Stimulated activated CD8-positive, alpha-beta memory T cell treated with anti-CD3 and anti-CD28 coated beads, Interleukin-12 subunit alpha, Interleukin-12 subunit beta, amount 100 ng/mL, for 4 hours (primary cell): Measurements from ENCODE around the gene INSIG1.

Experiments used
- DNase-seq: peaks from one replicate; pipeline ENCODE4 v3.0.0-alpha.2; 2020; ENCODE audit warnings: low read depth

Gene INSIG1

DNA sequence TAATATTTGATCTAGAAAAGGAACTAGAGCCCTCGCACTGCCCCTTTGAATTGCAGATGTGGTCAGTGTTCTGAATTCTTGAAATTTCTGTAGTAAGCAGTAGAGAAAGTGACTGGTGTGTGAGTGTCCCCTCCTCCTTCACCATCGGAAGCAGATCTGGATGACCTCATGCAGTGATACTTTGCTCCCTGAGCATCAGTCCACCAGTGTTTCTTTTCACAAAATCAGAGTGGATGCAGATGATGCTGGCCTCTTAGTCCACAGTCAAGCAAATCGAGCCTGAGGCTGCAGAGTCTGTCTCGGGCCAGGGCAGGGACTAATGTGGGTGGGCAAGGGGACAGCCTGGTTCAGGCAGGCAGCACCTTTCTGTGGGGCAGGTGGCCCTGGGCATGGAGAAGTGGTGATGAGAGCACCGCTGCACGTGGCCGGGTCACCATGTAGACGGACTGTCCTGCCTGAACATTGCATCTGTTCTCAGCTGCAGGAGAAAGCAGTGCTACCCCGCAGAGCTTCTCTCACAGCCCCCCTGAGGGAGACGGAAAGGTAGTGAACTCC, 5.4 kb downstream of the INSIG1 start:
- no peak for DNase-seq

- no peak for DNase-seq
These were observed 6.2 kb downstream of the INSIG1 start for GRCh38 chr7:155303897-155304296.

GRCh38 chr7:155305231-155305904, 7.7 kb downstream of the INSIG1 start:
- DNase-seq = no peak

GRCh38 chr7:155306673-155307470, 9.2 kb downstream of the INSIG1 start:
- no peak for DNase-seq

DNA sequence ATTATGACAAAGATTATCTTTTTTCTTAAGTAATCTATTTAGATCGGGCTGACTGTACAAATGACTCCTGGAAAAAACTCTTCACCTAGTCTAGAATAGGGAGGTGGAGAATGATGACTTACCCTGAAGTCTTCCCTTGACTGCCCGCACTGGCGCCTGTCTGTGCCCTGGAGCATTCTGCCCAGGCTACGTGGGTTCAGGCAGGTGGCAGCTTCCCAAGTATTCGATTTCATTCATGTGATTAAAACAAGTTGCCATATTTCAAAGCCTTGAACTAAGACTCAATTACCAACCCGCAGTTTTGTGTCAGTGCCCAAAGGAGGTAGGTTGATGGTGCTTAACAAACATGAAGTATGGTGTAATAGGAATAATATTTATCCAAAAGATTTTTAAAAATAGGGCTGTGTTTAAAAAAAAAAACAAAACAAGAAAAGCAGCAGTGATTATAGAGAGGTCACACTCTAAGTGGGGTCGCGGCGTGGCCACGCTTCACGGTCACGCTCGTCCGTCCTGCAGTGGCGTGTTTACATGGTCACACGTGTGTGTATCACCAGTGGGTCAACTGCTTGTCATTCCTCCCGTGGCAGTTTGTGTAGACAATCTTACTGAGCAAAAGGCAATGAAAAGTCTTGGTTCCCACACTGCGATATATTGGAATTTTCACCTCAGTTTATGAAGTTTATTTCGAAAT, 10.8 kb downstream of the INSIG1 start:
- no peak for DNase-seq

GRCh38 chr7:155309021-155309338, 11.3 kb downstream of the INSIG1 start:
- no peak for DNase-seq

GRCh38 chr7:155310425-155311114, 12.9 kb downstream of the INSIG1 start:
- no peak for DNase-seq

- no peak for DNase-seq
These were observed 14.3 kb downstream of the INSIG1 start for GRCh38 chr7:155311826-155312537.

DNA sequence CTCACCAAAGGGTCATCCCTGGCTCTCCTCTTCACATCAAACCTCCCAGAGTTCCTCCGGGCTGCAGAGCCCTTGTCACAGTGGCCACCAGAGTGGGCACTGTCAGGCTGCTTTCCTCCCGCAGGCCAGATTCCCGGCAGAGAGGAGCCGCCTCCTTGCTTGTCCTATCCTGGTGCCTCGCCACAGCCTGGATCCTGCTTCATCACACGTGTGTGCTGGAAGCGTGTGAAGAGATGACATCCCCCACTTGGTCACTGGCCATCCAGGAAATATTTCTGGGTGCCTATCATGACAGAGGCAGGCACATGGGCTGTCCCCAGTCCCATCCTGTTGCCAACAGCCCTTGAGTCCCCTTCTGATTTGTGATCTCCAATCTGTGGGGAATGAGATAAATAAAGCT, 15.0 kb downstream of the INSIG1 start:
- no peak for DNase-seq

DNA sequence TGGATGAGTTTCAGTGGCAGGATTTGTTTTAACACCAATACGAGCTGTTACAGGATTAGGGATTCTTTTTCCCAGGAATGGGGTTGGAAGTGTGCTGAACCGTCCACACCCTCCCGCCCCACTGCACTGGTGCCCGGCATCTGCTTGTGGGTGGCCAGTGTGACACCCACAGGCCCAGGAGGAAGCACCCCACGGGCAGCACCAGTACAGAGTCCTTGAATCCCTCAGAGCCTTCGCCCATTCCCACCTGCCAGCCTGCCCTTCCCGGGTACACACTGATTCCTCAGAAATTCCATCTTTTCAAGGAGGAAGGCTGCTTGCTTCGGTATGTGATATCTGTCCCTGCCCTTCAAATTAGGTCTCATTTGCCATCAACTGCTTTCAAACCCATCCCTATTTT, 15.4 kb downstream of the INSIG1 start:
- no peak for DNase-seq

DNA sequence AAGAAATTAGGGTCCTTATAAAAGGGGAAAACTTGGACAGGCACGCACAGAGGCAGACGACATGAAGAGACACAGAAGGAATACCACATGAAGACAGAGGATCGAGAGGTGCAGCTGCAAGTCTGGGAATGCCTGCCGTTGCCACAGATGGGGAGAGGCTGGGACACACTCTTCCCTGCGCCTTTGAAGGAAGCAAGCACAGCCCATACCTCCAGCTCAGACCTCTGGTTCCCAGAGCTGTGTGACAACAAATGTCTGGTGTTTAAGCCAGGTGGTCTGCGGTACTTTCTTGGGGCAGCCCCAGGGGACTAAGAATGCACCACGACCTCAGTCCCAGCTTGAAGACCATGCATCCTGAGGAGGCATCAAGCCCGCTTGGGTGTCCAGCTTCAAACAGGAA, 18.3 kb downstream of the INSIG1 start:
- DNase-seq = no peak

DNA sequence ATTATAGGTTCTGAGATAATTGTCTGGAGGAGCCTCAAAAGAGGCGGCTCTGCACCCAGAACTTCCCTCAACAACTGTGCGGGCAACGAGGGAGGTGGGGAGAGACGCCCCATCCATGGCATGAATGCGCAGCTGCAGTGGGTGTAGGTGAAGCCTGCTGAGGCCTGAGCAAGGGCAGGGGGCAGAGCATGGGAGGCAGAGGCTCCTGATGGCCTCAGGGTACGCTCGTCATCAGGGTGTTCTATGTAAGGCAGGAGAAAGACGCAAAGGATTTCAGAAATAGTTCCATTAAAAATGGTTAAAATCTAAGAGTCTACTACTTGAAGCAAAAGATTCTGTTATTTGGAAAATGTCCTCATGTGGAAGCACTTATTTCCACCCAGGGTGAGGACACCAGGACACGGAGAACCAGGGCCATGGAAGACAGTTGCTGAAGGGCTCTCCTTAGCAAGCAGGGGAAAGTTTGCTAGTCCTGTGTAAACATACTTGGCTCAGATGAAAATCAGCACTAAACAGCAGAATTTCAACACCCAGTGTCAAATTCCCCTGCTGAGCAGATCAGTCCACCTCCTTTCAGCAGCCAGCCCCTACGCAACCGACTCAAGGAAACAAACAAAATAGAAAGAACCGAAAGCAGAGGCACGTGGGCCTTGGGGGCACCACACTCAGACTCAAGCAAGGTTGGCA, 18.9 kb downstream of the INSIG1 start:
- no peak for DNase-seq

DNA sequence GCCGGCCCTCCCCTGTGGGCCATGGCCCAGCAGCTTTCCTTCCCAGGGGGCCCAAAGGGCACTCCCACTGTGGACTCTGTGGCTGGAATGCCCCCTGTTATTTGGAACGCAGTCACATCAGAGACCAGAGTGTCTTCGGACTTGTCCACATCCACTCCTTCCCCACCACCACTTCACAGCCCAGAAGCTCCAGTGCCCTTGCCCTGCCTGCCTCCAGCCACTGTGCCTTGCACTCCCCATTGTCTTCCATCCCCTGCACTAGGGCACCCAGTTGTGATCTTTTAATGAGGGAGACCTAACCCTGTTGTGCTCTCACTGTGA, 19.4 kb downstream of the INSIG1 start:
- DNase-seq = no peak

DNA sequence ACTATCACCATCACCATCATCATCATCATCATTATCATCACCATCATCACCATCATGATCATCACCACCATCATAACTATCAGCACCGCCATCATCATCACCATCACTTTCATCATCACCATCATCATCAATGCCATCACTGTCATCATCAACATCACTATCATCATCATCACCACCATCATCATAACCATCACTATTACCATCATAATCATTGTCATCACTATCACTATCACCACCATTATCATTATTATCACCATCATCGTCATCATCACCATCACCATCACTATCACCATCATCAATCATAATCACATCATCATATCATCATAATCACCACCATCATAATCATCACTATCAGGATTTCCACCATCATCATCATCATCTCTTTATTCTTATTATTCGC, 20.6 kb downstream of the INSIG1 start:
- DNase-seq = no peak

DNA sequence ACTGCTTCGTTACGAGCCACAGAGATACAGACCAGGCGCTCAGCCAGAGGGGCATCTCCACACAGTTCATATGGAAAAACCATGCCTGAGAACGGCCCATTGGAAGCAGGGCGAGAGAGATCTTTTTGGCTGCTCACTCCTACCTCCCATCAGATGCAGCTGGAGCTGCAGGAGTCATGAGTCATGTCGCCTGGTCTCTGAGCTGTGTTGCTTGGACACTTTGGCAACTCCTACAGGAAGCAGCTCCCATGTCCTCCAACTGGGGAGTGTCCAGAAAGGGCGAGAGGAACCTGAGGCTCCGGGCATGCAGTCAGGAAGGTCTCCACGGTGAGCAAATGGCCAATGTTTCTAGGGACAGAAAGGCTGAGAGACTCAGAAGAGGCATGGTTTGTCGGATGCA, 24.9 kb downstream of the INSIG1 start:
- no peak for DNase-seq

- no peak for DNase-seq
These were observed 25.4 kb downstream of the INSIG1 start for GRCh38 chr7:155323001-155323638.

DNA sequence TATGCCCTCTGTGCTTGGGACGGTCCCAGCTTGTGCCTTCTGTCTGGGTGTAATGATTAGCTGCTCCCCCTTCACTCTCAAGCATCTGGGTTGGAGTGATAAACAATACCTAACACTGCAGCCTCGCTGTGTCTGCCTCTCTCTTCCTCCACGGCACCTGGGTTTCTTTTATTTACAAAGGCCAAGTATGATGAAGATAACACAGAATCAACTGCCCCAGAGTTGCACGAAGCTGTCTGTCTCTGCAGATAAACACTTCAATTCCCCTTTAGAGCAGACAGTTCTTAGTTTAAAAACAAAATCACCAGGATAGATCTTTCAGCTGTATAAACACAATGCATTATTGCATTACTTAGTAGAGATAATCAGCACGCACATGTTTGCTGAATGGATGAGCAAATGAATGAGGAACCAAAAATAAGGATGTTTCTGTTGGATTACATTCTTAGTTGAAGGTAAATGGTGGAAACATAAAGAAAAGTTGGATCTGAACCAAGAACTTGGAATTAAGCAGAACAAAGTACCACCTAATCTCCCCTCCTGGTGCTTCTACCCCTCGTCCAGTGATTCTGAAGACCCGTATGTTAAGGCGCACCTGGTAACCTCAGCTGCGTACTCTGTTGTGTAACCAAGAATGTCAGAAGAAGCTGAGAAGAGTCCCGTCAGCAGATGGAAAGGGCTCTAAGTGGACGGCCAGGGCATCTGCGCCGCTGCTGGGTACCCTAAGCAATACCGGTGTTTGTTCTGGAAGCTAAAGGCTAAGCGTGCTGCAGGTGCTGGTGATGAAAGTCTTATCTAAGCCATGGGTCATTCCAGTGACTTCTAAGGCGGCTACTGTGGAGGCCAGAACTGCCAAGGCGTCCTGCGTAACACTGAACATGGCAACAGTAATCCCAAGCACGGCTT, 26.6 kb downstream of the INSIG1 start:
- DNase-seq = no peak

DNA sequence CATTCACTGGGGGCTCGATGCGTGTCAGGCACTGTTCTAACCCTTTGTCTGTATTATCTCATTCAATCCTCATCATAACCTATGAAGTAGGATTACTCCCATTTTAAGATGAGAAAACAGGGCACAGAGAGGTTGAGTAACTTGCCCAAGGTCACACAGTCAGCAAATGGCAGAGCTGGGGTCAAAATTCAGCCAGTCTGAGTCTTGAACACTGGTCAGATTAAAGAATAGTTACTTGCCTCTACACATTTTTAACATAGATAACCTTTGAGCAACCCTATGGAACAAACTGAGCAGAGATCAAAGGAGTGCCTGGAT, 27.2 kb downstream of the INSIG1 start:
- no peak for DNase-seq

- no peak for DNase-seq
These were observed 28.7 kb downstream of the INSIG1 start for GRCh38 chr7:155326385-155326784.
